WI38 (cell line): ENCODE results near the gene ANTXR2.

Experiments used
- H3K4me3 ChIP-seq: 2 replicates; pipeline ENCODE4 v1.5.1; 2011; ENCODE audit warnings: low read depth, mild to moderate bottlenecking, control low read depth, low read length
- CTCF ChIP-seq: IDR thresholded peaks from 2 replicates; pipeline ENCODE4 v1.5.1; 2012; ENCODE audit warnings: low read depth, mild to moderate bottlenecking, control low read depth, low read length

Gene ANTXR2

GRCh38 chr4:79964020-79964399 lies 109.0 kb downstream of the ANTXR2 start:
- H3K4me3 ChIP-seq: no peak overlapping the region
- TF ChIP-seq CTCF: no peak

- no peak overlapping the region for H3K4me3 ChIP-seq
- TF ChIP-seq CTCF: no peak
Observed at GRCh38 chr4:79959652-79960051, 113.4 kb downstream of the ANTXR2 start.

- no peak overlapping the region for H3K4me3 ChIP-seq
- TF ChIP-seq CTCF: no peak
Observed at GRCh38 chr4:79958466-79959264, 114.4 kb downstream of the ANTXR2 start.

- no peak overlapping the region for H3K4me3 ChIP-seq
- TF ChIP-seq CTCF: no peak
Observed at GRCh38 chr4:79949178-79949577, 123.9 kb downstream of the ANTXR2 start.

GRCh38 chr4:79948739-79949138 lies 124.3 kb downstream of the ANTXR2 start:
- TF ChIP-seq CTCF: no peak

GRCh38 chr4:79948261-79948660 lies 124.8 kb downstream of the ANTXR2 start:
- TF ChIP-seq CTCF: no peak
- H3K4me3 ChIP-seq: no peak overlapping the region

More at GRCh38 chr4:79948739-79949138, 124.3 kb downstream of the ANTXR2 start:
- no peak overlapping the region for H3K4me3 ChIP-seq

- H3K4me3 ChIP-seq: no peak overlapping the region
Observed at GRCh38 chr4:79947386-79947785, 125.6 kb downstream of the ANTXR2 start.

More at GRCh38 chr4:79947386-79947785, 125.6 kb downstream of the ANTXR2 start:
- no peak for TF ChIP-seq CTCF
